H9 (cell line): Measurements from ENCODE around the gene SPPL3. TPM values are rescaled to one million over a fixed set of nuclear protein-coding genes. Genes with fewer than 3 reads are reported as not detected.

ENCODE experiments used
- DNase-seq: peaks from one replicate; pipeline ENCODE4 v3.0.0-alpha.2; 2017
- H2AFZ ChIP-seq: one replicate; pipeline ENCODE4 v1.6.1; 2013; ENCODE audit warnings: mild to moderate bottlenecking, low read length, control low read depth, moderate library complexity
- H2AK5ac ChIP-seq: 2 replicates; pipeline ENCODE4 v1.6.1; 2013; ENCODE audit warnings: low read length, control low read depth, mixed read lengths; ENCODE audit not compliant: insufficient read length
- H2BK120ac ChIP-seq: one replicate; pipeline ENCODE4 v1.6.1; 2013; ENCODE audit warnings: low read depth, mild to moderate bottlenecking, low read length, control low read depth, inconsistent platforms; ENCODE audit not compliant: poor library complexity, severe bottlenecking
- H2BK12ac ChIP-seq: 2 replicates; pipeline ENCODE4 v1.6.1; 2013; ENCODE audit warnings: low read length, control low read depth, mixed read lengths, low read depth; ENCODE audit not compliant: insufficient read length
- H2BK15ac ChIP-seq: 2 replicates; pipeline ENCODE4 v1.6.1; 2013; ENCODE audit warnings: low read depth, low read length, control low read depth
- H2BK20ac ChIP-seq: one replicate; pipeline ENCODE4 v1.6.1; 2013; ENCODE audit warnings: low read depth, mild to moderate bottlenecking, low read length, control low read depth, inconsistent platforms; ENCODE audit not compliant: poor library complexity, severe bottlenecking
- H2BK5ac ChIP-seq: 2 replicates; pipeline ENCODE4 v1.6.1; 2013; ENCODE audit warnings: low read length, control low read depth, mixed read lengths; ENCODE audit not compliant: insufficient read length
- H3K14ac ChIP-seq: 2 replicates; pipeline ENCODE4 v1.6.1; 2013; ENCODE audit warnings: low read length, control low read depth; ENCODE audit not compliant: insufficient read depth
- H3K18ac ChIP-seq: 2 replicates; pipeline ENCODE4 v1.6.1; 2013; ENCODE audit warnings: low read depth, mild to moderate bottlenecking, mixed read lengths, low read length, control low read depth; ENCODE audit not compliant: insufficient read length
- H3K23ac ChIP-seq: 2 replicates; pipeline ENCODE4 v1.6.1; 2013; ENCODE audit warnings: low read length, control low read depth, mixed read lengths, low read depth; ENCODE audit not compliant: insufficient read length
- H3K23me2 ChIP-seq: 2 replicates; pipeline ENCODE4 v1.6.1; 2013; ENCODE audit warnings: low read depth, mild to moderate bottlenecking, mixed read lengths, low read length, control low read depth; ENCODE audit not compliant: insufficient read length, poor library complexity, severe bottlenecking
- H3K27ac ChIP-seq: 2 replicates; pipeline ENCODE4 v1.5.1; 2013; ENCODE audit warnings: low read length, control low read depth, mixed read lengths, low read depth; ENCODE audit not compliant: insufficient read length
- H3K27me3 ChIP-seq: 2 replicates; pipeline ENCODE4 v1.6.1; 2013; ENCODE audit warnings: low read length, control low read depth, inconsistent platforms; ENCODE audit not compliant: insufficient read depth
- H3K4ac ChIP-seq: 2 replicates; pipeline ENCODE4 v1.6.1; 2013; ENCODE audit warnings: low read depth, mild to moderate bottlenecking, control low read depth, inconsistent platforms, low read length, moderate library complexity
- H3K4me1 ChIP-seq: 2 replicates; pipeline ENCODE4 v1.6.1; 2013; ENCODE audit warnings: low read length, control low read depth, inconsistent platforms; ENCODE audit not compliant: insufficient read depth
- H3K4me2 ChIP-seq: 2 replicates; pipeline ENCODE4 v1.6.1; 2013; ENCODE audit warnings: low read length, control low read depth, mixed read lengths; ENCODE audit not compliant: insufficient read length, insufficient read depth
- H3K56ac ChIP-seq: 2 replicates; pipeline ENCODE4 v1.6.1; 2013; ENCODE audit warnings: low read depth, mild to moderate bottlenecking, mixed read lengths, low read length, control low read depth; ENCODE audit not compliant: insufficient read length
- H3K79me1 ChIP-seq: 2 replicates; pipeline ENCODE4 v1.6.1; 2013; ENCODE audit warnings: low read depth, mild to moderate bottlenecking, moderate library complexity, low read length, control low read depth, inconsistent platforms; ENCODE audit not compliant: insufficient read depth, poor library complexity, severe bottlenecking
- H3K79me2 ChIP-seq: 2 replicates; pipeline ENCODE4 v1.6.1; 2013; ENCODE audit warnings: low read length, control low read depth, inconsistent platforms; ENCODE audit not compliant: insufficient read depth
- H3K9ac ChIP-seq: 2 replicates; pipeline ENCODE4 v1.6.1; 2013; ENCODE audit warnings: low read length, control low read depth, mixed read lengths; ENCODE audit not compliant: insufficient read length; ENCODE audit errors: extremely low read depth
- H3K9me3 ChIP-seq: one replicate; pipeline ENCODE4 v1.6.1; 2013; ENCODE audit warnings: low read depth, low read length, inconsistent platforms; ENCODE audit not compliant: control insufficient read depth
- H3T11ph ChIP-seq: one replicate; pipeline ENCODE4 v1.6.1; 2013; ENCODE audit warnings: mild to moderate bottlenecking, low read length, control low read depth, inconsistent platforms
- H4K20me1 ChIP-seq: one replicate; pipeline ENCODE4 v1.6.1; 2013; ENCODE audit not compliant: control insufficient read depth, insufficient read length, insufficient read depth
- H4K5ac ChIP-seq: 2 replicates; pipeline ENCODE4 v1.6.1; 2013; ENCODE audit warnings: low read depth, mild to moderate bottlenecking, mixed read lengths, low read length, control low read depth; ENCODE audit not compliant: insufficient read length
- H4K8ac ChIP-seq: replicated peaks from 2 replicates; pipeline ENCODE4 v1.6.1; 2013; ENCODE audit warnings: low read length, control low read depth, mixed read lengths, low read depth; ENCODE audit not compliant: insufficient read length
- H4K91ac ChIP-seq: 2 replicates; pipeline ENCODE4 v1.6.1; 2013; ENCODE audit warnings: low read depth, mild to moderate bottlenecking, moderate library complexity, mixed read lengths, low read length, control low read depth; ENCODE audit not compliant: insufficient read length
- H3K27ac Mint-ChIP-seq, 3 experiments: 2 replicates in 2 of 3; 3 replicates in 1 of 3; pipeline ENCODE4 v1.8.0; 2020 to 2021; ENCODE audit warnings: mixed read lengths in 3 of 3, mild to moderate bottlenecking in 1 of 3, moderate library complexity in 1 of 3
- H3K27me3 Mint-ChIP-seq: 2 replicates; pipeline ENCODE4 v1.8.0; 2021; ENCODE audit warnings: low read depth, mild to moderate bottlenecking, moderate library complexity, mixed read lengths
- H3K36me3 Mint-ChIP-seq, 3 experiments: 2 replicates in 2 of 3; 3 replicates in 1 of 3; pipeline ENCODE4 v1.8.0; 2020 to 2021; ENCODE audit warnings: low read depth in 3 of 3, mixed read lengths in 3 of 3; ENCODE audit not compliant: insufficient read depth in 1 of 3
- H3K4me1 Mint-ChIP-seq, 2 experiments: 2 replicates each; pipeline ENCODE4 v1.8.0; 2020; ENCODE audit warnings: mixed read lengths in 2 of 2
- H3K4me3 Mint-ChIP-seq, 2 experiments: 2 replicates in 1 of 2; 3 replicates in 1 of 2; pipeline ENCODE4 v1.8.0; 2020 to 2021; ENCODE audit warnings: mild to moderate bottlenecking in 2 of 2, mixed read lengths in 2 of 2, moderate library complexity in 1 of 2
- H3K9me3 Mint-ChIP-seq, 2 experiments: 2 replicates in 1 of 2; 3 replicates in 1 of 2; pipeline ENCODE4 v1.8.0; 2020; ENCODE audit warnings: mild to moderate bottlenecking in 2 of 2, mixed read lengths in 2 of 2, moderate library complexity in 1 of 2
- WGBS: extraction: QIAGEN DNeasy Blood & Tissue Kit; methylation state at CpG from one replicate; pipeline ENCODE4 v1.1.7; 2013; ENCODE audit warnings: missing lambda C conversion rate, low lambda C conversion rate, mixed read lengths; ENCODE audit not compliant: insufficient read length; ENCODE audit errors: extremely low coverage; 5-methylcytosine and 5-hydroxymethylcytosine counted together
- total RNA-seq: library from RNA; stranded (reverse); gene quantifications from 2 replicates; pipeline ENCODE4 v1.2.1, GENCODE V29; 2021
- TF ChIP-seq, protein P1 (sequence below): fragments of 200-600 bp; sonication (generic); conservative IDR thresholded peaks from 3 replicates; pipeline ENCODE4 v1.8.0; 2021; ENCODE audit warnings: antibody characterized with exemption, mild to moderate bottlenecking

The SPPL3 gene
- total RNA-seq, 1 experiment from 2014 or later = 46.3 TPM

DNA sequence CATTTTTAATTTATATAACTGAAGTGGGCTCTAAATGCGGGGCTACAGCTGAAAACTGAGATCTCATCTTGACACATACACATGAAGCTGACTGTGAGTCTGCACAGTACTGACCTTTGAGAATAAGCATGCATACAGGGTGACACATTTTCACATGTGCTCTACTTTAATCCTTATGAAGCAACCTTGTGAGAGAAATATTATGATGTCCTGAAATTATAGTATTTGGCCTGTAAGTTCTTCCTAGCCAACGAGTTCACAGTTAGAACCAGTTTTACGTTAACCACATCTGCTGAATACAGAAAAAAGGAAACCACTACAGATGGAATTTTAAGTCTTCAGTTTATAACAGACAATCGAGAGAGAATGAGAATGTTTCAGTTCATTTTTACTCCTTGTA is 70.3 kb downstream of the SPPL3 start:
- no peak for DNase-seq
- no peak overlapping the region for H4K91ac ChIP-seq
- H2AFZ ChIP-seq = no peak overlapping the region
- no peaks in the 10 kb centered on the region for H3K23me2 ChIP-seq
- no peaks in the 10 kb centered on the region for H3K4me1 ChIP-seq
- no peak overlapping the region for H3K9ac ChIP-seq
- H4K20me1 ChIP-seq = no peaks in the 10 kb centered on the region
- no peak overlapping the region for H3K14ac ChIP-seq
- no peak overlapping the region for H2BK12ac ChIP-seq
- H2BK15ac ChIP-seq = no peak overlapping the region
- no peak overlapping the region for H3K4ac ChIP-seq
- no peak overlapping the region for H3K18ac ChIP-seq
- H3K9me3 ChIP-seq = no peaks in the 10 kb centered on the region
- no peak overlapping the region for H2AK5ac ChIP-seq
- H3K36me3 Mint-ChIP-seq = no peaks in the 10 kb centered on the region; a peak in 3 of 7 replicates
- peaks cover 2 to 3% of the 10 kb centered on the region in 2 experiments; a peak in 3 of 5 replicates for H3K9me3 Mint-ChIP-seq
- H3K4me2 ChIP-seq = no peak overlapping the region
- no peak overlapping the region for H3K56ac ChIP-seq
- H3K4me1 Mint-ChIP-seq = peaks cover 14 to 16% of the 10 kb centered on the region in 2 experiments
- H3K23ac ChIP-seq = no peak overlapping the region
- no peaks in the 10 kb centered on the region for H3K27me3 ChIP-seq
- no peak overlapping the region for H3K4me3 Mint-ChIP-seq
- H4K8ac ChIP-seq = no peak overlapping the region
- H3K79me2 ChIP-seq = no peaks in the 10 kb centered on the region; the same call in none of the 2 replicates
- H4K5ac ChIP-seq = no peak overlapping the region
- H3T11ph ChIP-seq = no peak overlapping the region
- H2BK5ac ChIP-seq = no peak overlapping the region
- H2BK20ac ChIP-seq = no peak overlapping the region
- WGBS = no CpG with 5 or more reads among the region's 4 CpGs
- H3K79me1 ChIP-seq = peaks cover 4% of the 10 kb centered on the region
- TF ChIP-seq, protein P1, sequence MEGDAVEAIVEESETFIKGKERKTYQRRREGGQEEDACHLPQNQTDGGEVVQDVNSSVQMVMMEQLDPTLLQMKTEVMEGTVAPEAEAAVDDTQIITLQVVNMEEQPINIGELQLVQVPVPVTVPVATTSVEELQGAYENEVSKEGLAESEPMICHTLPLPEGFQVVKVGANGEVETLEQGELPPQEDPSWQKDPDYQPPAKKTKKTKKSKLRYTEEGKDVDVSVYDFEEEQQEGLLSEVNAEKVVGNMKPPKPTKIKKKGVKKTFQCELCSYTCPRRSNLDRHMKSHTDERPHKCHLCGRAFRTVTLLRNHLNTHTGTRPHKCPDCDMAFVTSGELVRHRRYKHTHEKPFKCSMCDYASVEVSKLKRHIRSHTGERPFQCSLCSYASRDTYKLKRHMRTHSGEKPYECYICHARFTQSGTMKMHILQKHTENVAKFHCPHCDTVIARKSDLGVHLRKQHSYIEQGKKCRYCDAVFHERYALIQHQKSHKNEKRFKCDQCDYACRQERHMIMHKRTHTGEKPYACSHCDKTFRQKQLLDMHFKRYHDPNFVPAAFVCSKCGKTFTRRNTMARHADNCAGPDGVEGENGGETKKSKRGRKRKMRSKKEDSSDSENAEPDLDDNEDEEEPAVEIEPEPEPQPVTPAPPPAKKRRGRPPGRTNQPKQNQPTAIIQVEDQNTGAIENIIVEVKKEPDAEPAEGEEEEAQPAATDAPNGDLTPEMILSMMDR = no peak
- no peaks in the 10 kb centered on the region for H3K27me3 Mint-ChIP-seq
- no peak overlapping the region for H3K27ac Mint-ChIP-seq
- no peak overlapping the region for H3K27ac ChIP-seq
- H2BK120ac ChIP-seq = no peak overlapping the region
